Heart left ventricle (tissue), 16 donors: Measurements from ENCODE around the gene NT5C3B. TPM values are rescaled to one million over a fixed set of nuclear protein-coding genes. Genes with fewer than 3 reads are reported as not detected.
"Not testable (repeated sequence)": the region's sequence is repeated elsewhere in the genome, so short reads cannot be mapped to it uniquely, and the experiment has no call there.

Experiments
- ATAC-seq, 4 donors: fragments of 200-7000 bp; cut with Tn5 transposase; one replicate each; pipeline ENCODE4 v1.9.1; 2020 to 2022; ENCODE audit warnings: moderate library complexity in 4 of 4, mild to moderate bottlenecking in 3 of 4, moderate number of reproducible peaks in 1 of 4
- DNase-seq, 5 donors: peaks; one replicate each; pipeline ENCODE4 v3.0.0-alpha.2; 2020
- H3K27ac ChIP-seq, 12 donors: fragments of 200-600 bp; sonication (generic) in 4 of 12; one replicate each; pipeline versions ENCODE4 v1.5.0 to v1.8.0; 2016 to 2022; ENCODE audit warnings: mild to moderate bottlenecking in 2 of 12
- H3K27me3 ChIP-seq, 9 donors: fragments of 200-600 bp; sonication (generic) in 2 of 9; one replicate each; pipeline versions ENCODE4 v1.5.1 to v1.8.0; 2016 to 2022; ENCODE audit warnings: mild to moderate bottlenecking in 3 of 9
- H3K36me3 ChIP-seq, 9 donors: fragments of 200-600 bp; sonication (generic) in 2 of 9; one replicate each; pipeline versions ENCODE4 v1.5.0 to v1.8.0; 2018 to 2022; ENCODE audit warnings: mild to moderate bottlenecking in 2 of 9
- H3K4me1 ChIP-seq, 12 donors: fragments of 200-600 bp; sonication (generic) in 4 of 12; one replicate each; pipeline versions ENCODE4 v1.5.0 to v1.8.0; 2016 to 2022; ENCODE audit warnings: mild to moderate bottlenecking in 3 of 12
- H3K4me3 ChIP-seq, 12 donors: fragments of 200-600 bp; sonication (generic) in 4 of 12; one replicate each; pipeline versions ENCODE4 v1.5.0 to v1.8.0; 2017 to 2022; ENCODE audit warnings: mild to moderate bottlenecking in 9 of 12, moderate library complexity in 4 of 12
- H3K9me3 ChIP-seq, 12 donors: fragments of 200-600 bp; sonication (generic) in 4 of 12; one replicate each; pipeline versions ENCODE4 v1.5.0 to v1.8.0; 2016 to 2022; ENCODE audit warnings: mild to moderate bottlenecking in 1 of 12
- CTCF ChIP-seq, 12 donors: fragments of 200-600 bp; sonication (generic) in 4 of 12; IDR thresholded peaks; one replicate each; pipeline versions ENCODE4 v1.5.0 to v1.8.0; 2018 to 2022; ENCODE audit warnings: antibody characterized with exemption in 12 of 12, mild to moderate bottlenecking in 5 of 12
- POLR2A ChIP-seq, 2 donors: fragments of 450-650 bp; IDR thresholded peaks; one replicate each; pipeline ENCODE4 v1.6.1; 2017; ENCODE audit warnings: antibody characterized with exemption in 2 of 2, mild to moderate bottlenecking in 2 of 2, moderate library complexity in 2 of 2
- WGBS, 4 donors: extraction: QIAGEN DNeasy Blood & Tissue Kit in 2 of 4; methylation state at CpG; one replicate each; pipeline versions ENCODE4 v1.1.5 to v1.1.7; 2013 to 2018; 5-methylcytosine and 5-hydroxymethylcytosine counted together
- intact Hi-C, 10 donors: fragments of 100-400 bp; cut with DNase I; formaldehyde crosslinking; loops; one replicate each; pipeline versions ENCODE4 v1.11.1 to v1.14.2; 2022
- polyA plus RNA-seq, 2 donors: library from polyadenylated mRNA; stranded (reverse); fragments of 200-250 nt; gene quantifications; one replicate each; pipeline ENCODE4 v1.2.3, GENCODE V29; 2013
- total RNA-seq, 9 donors: library from RNA; depleted of rRNA in 2 of 9; stranded (reverse); fragments of >200 nt in 2 of 9; fragmentation: NEBNext Ultra II Directional in 3 of 9; extraction: Animal tissue kit (Norgen Biotek cat#: 25700) in 3 of 9; gene quantifications; one replicate each; pipeline versions ENCODE4 v1.1.0 to v1.2.4, GENCODE V29; 2016 to 2023
- donor health status: ischemic (EF 13 %, LVEDD 7.1; RV severe dilation, severe dysfunction).
- donor health status: healthy with polysubstance abuse.
- donor health status: DM: no; HTN: yes; CAD: no.
- donor health status: DM: no; HTN: no; CAD: no.
- donor health status: ischemic (EF 25% LVEDD 6.9; RV normal size, moderate dysfunction).
- donor health status: ischemic (EF 25% LVEDD 5.7; RV mildly dilated, moderate dysfunction).
- donor health status: healthy.
- donor health status: DM: yes; HTN: yes; CAD: no.
- donor health status: ischemic (EF 35%, LVEDD 5.7; RV mildly dilated, moderate dysfunction).
- donor health status: nonischemic (EF 11% LVEDD 7.7; RV severe dilation, severe dysfunction).
- donor health status: DM: yes; HTN: yes; CAD: no.
- donor health status: PGD.
- donor health status: ischemic (EF 29% LVEDD 5.4; RV normal size, mild dysfunction).
- donor health status: nonischemic (EF 23%, LVEDD 6.1; RV moderate dilation, normal function).

NT5C3B gene
- total and polyA plus RNA-seq, 11 donors = 16.0 to 50.9 (median 25.2) TPM

GRCh38 chr17:41836550-41837196 is 641 bp upstream of the NT5C3B start:
- peaks cover 0 to 18% (median 11%) of the 10 kb centered on the region in 9 donors for H3K36me3 ChIP-seq
- H3K27me3 ChIP-seq = no peaks in the 10 kb centered on the region
- DNase-seq (no peak), ATAC-seq (no peak)
- H3K27ac ChIP-seq = peak overlapping the region in 6 of 12 donors; percentile 46 to 88 (median 80)
- peak overlapping the region; percentile 73 to 97 (median 88) for H3K4me3 ChIP-seq
- TF ChIP-seq POLR2A (IDR thresholded peaks at IDR 0.05) (no peak), CTCF (IDR thresholded peaks at IDR 0.05) (no peak)
- peaks cover 0 to 17% (median 12%) of the 10 kb centered on the region in 12 donors for H3K4me1 ChIP-seq
- intact Hi-C loops = no loop called here
- no peaks in the 10 kb centered on the region for H3K9me3 ChIP-seq
- 60 to 81% (median 61%) methylated on average over 21 of the region's 21 CpGs for WGBS, 4 donors

- Histone ChIP-seq H3K9me3 (no peaks in the 10 kb centered on the region), H3K4me3 (peak overlapping the region; percentile 73 to 97 (median 88)), H3K27ac (peak overlapping the region in 9 of 12 donors; percentile 6 to 88 (median 72)), H3K27me3 (no peaks in the 10 kb centered on the region), H3K36me3 (peaks cover 0 to 32% (median 23%) of the 10 kb centered on the region in 9 donors), H3K4me1 (peaks cover 0 to 17% (median 12%) of the 10 kb centered on the region in 12 donors)
- 12 to 14% (median 12%) methylated on average over 13 of the region's 13 CpGs for whole genome bisulfite sequencing, 4 donors
- ATAC-seq (peak; percentile 17 to 63 (median 47)), DNase-seq (no peak)
- intact Hi-C loops = loop anchor here in 1 of 10 donors (2.0 kb wide), 1 partner anchor 23 kb away; the partner anchor contains the start of gene FKBP10
- TF ChIP-seq CTCF (IDR thresholded peaks at IDR 0.05) = no peak
Observed at GRCh38 chr17:41835214-41835799, 725 bp downstream of the NT5C3B start.

DNA sequence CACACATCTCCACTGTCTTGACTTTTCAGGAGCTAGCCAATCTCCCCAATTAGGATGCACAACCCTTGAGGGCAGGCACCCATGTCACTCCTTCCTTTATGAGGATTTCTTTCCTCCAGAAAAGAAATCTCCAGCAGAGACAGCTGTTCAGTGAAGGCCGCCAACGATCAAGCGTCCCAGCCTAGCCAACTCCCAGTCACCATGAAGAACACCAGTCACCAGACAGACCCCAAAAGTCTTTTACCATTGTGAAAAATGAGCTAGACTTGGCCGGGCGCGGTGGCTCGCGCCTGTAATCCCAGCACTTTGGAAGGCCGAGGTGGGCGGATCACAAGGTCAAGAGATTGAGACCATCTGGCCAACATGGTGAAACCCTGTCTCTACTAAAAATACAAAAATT is 6.1 kb downstream of the NT5C3B start:
- H3K27ac ChIP-seq, H3K27me3 ChIP-seq, ATAC-seq, H3K4me3 ChIP-seq, H3K9me3 ChIP-seq, H3K4me1 ChIP-seq: not testable (repeated sequence)
- intact Hi-C loops = loop anchor here in 1 of 10 donors (10.0 kb wide), 1 partner anchor 55 kb away; no protein-coding TSS in a partner anchor
- peaks cover 0 to 83% (median 71%) of the 10 kb centered on the region in 9 donors for H3K36me3 ChIP-seq
- peak in 1 of 5 donors; percentile 28 for DNase-seq
- WGBS, 4 donors = 84 to 88% (median 86%) methylated on average over 10 of the region's 10 CpGs

DNA sequence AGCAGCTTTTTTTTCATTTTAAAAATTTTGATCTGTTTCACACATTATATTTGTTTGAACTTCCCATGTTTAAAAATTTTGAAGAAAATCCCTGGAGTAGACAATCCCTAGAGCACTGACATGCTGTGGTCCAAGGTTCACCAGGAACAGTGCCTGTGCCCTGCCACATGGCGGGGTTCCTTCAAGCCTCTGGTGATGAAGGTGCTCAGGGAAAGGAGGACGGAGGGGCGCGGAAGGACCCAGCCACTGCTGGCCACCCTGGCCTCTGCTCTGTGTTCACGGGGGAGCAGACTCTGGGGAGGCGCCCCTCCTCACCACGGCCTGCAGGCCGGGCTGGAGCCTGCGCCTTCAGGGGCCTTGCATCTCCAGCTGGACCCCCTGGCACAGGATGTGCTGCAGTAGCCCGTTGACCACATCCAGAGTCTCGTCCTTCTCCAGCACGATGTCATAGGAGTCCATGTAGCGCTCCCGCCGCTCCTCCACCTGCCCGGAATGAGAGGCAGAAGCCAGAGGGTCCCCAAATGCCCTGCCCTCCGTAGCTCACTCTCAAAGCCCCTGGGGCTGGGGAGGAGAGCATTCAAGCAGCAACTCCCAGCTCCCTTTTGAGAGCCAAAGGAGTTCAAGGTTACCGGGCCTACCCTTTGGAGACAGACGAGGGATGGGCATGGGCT is 10.7 kb downstream of the NT5C3B start:
- Histone ChIP-seq H3K9me3 (no peaks in the 10 kb centered on the region), H3K27me3 (no peaks in the 10 kb centered on the region), H3K36me3 (peaks cover 0 to 56% (median 53%) of the 10 kb centered on the region in 9 donors), H3K4me1 (no peaks in the 10 kb centered on the region), H3K27ac (no peak overlapping the region), H3K4me3 (no peak overlapping the region)
- TF ChIP-seq CTCF (IDR thresholded peaks at IDR 0.05) = no peak
- TF ChIP-seq POLR2A (IDR thresholded peaks at IDR 0.05) = no peak
- peak in 2 of 4 donors; percentile 8 to 13 for ATAC-seq
- peak in 1 of 5 donors; percentile 41 for DNase-seq
- WGBS, 4 donors = 89 to 91% (median 90%) methylated on average over 11 to 19 of the region's 19 CpGs
- intact Hi-C loops = loop anchor here in 1 of 10 donors (10.0 kb wide), 1 partner anchor 59 kb away; no protein-coding TSS in a partner anchor
